ENCODE measurements around the gene PIP5KL1.
"Not testable (repeated sequence)": the region's sequence is repeated elsewhere in the genome, so short reads cannot be mapped to it uniquely, and the experiment has no call there.

The PIP5KL1 gene

DNA sequence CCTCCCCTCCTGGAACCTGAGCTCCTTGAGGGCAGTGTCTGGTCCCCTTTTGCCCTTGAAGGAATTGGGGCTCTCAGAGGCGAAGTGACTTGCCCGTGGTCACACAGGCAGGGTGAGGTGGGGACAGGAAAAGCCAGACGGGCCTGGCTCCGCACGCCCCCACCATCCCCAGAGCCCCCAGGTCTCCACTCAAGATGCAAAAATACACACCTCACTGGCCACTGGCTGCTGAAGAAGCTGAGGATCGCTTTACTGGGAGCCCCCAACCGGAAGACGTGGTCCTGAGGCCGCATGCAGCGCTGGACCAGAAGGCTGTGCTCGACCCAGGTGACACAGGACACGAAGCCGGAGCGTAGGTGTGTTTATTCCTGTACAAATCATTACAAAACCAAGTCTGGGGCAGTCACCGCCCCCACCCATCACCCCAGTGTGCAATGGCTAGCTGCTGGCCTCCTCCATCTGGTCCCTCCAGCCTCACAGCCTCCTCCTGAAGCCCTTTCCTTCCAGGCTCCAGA, 45.5 kb downstream of the PIP5KL1 start:
- no peak overlapping the region for H3K4me3 ChIP-seq (ENCODE audit: low read depth, low read length)
- no peak for DNase-seq (ENCODE audit: low read depth)
- TF ChIP-seq, protein P1, sequence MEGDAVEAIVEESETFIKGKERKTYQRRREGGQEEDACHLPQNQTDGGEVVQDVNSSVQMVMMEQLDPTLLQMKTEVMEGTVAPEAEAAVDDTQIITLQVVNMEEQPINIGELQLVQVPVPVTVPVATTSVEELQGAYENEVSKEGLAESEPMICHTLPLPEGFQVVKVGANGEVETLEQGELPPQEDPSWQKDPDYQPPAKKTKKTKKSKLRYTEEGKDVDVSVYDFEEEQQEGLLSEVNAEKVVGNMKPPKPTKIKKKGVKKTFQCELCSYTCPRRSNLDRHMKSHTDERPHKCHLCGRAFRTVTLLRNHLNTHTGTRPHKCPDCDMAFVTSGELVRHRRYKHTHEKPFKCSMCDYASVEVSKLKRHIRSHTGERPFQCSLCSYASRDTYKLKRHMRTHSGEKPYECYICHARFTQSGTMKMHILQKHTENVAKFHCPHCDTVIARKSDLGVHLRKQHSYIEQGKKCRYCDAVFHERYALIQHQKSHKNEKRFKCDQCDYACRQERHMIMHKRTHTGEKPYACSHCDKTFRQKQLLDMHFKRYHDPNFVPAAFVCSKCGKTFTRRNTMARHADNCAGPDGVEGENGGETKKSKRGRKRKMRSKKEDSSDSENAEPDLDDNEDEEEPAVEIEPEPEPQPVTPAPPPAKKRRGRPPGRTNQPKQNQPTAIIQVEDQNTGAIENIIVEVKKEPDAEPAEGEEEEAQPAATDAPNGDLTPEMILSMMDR (IDR thresholded peaks at IDR 0.05; ENCODE audit: insufficient read depth, low read depth, low read length, missing control alignments): no peak

DNA sequence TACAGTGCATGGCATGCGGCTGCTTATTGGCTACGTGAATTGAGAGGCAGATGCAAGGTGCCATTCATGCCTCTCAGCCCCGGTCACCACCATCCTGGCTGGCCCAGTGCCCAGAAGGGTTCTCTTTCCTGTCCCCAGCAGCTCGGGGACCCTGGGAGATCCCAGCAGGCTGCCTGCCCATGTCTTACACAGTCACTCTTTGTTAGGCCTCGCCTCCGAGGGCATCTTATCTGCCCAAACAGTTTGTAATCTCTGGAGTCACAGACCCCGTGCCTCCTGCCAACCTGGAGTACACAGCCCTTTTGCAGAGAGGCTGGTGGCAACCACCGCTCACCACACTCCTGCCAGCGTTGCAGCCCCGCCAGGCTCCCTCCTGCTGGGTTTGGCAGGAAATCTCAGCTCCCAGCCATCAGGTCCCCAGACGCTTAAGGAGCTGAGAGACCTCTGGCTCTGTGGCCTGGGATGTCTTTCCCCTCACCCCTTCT, 46.1 kb downstream of the PIP5KL1 start:
- no peak for DNase-seq (ENCODE audit: low read depth)
- TF ChIP-seq, protein P1 (IDR thresholded peaks at IDR 0.05; ENCODE audit: insufficient read depth, low read depth, low read length, missing control alignments): no peak
- H3K4me3 ChIP-seq (ENCODE audit: low read depth, low read length): no peak overlapping the region

DNA sequence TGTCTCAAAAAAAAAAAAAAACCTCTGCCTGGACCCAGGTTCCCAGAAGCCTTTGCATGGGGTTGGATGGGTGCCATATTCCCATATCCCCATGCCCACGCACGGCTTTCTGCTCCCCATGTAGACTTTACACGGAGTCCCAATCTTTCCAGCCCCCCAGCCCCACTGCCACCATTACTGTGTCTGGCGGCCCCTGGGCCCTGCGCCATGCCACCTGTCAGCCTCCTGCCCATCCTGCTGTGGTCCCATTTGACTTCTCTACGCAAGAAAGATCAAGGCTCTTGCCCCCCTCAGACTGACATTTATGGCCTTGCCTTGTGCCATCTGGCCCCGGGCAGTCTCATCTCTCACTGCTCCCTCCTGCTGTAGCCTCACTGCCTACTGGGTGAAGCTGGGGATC, 46.6 kb downstream of the PIP5KL1 start:
- DNase-seq (ENCODE audit: low read depth): no peak
- no peak overlapping the region for H3K4me3 ChIP-seq (ENCODE audit: low read depth, low read length)
- TF ChIP-seq, protein P1 (IDR thresholded peaks at IDR 0.05; ENCODE audit: insufficient read depth, low read depth, low read length, missing control alignments): no peak

DNA sequence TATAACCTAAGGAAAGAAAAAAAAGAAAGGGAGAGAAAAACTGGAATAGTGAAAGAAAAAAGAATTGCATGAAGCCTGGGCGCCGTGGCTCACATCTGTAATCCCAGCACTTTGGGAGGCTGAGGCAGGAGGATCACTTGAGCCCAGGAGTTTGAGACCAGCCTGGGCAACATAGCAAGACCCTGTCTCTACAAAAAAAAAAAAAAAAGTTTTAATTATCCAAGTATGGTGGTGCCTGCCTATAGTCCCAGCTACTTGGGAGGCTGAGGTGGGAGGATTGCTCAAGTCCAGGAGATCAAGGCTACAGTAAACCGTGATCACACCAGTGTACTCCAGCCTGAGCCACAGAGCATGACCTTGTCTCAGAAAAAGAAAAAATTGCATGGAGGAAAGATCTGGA, 48.9 kb downstream of the PIP5KL1 start:
- DNase-seq (ENCODE audit: low read depth); H3K4me3 ChIP-seq (ENCODE audit: low read depth, low read length): not testable (repeated sequence)

DNA sequence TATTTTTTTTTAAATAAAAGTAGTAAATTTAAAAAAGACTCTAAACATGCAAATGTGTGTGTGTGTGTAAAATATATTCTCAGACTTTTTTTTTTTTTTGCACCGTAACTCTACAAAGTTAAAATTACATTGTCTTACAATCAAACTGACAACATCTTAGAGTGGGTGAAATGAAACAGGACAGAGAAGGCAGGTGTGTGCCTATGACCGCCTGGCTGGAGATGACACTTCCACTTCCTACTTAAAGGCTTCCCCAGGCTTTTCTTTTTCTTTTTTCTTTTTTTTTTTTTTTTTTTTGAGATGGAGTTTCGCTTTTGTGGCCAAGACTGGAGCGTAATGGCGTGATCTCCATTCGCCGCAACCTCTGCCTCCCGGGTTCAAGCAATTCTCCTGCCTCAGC, 50.4 kb downstream of the PIP5KL1 start:
- DNase-seq (ENCODE audit: low read depth): no peak
- H3K4me3 ChIP-seq (ENCODE audit: low read depth, low read length): no peak overlapping the region
- TF ChIP-seq, protein P1 (IDR thresholded peaks at IDR 0.05; ENCODE audit: insufficient read depth, low read depth, low read length, missing control alignments): no peak

DNA sequence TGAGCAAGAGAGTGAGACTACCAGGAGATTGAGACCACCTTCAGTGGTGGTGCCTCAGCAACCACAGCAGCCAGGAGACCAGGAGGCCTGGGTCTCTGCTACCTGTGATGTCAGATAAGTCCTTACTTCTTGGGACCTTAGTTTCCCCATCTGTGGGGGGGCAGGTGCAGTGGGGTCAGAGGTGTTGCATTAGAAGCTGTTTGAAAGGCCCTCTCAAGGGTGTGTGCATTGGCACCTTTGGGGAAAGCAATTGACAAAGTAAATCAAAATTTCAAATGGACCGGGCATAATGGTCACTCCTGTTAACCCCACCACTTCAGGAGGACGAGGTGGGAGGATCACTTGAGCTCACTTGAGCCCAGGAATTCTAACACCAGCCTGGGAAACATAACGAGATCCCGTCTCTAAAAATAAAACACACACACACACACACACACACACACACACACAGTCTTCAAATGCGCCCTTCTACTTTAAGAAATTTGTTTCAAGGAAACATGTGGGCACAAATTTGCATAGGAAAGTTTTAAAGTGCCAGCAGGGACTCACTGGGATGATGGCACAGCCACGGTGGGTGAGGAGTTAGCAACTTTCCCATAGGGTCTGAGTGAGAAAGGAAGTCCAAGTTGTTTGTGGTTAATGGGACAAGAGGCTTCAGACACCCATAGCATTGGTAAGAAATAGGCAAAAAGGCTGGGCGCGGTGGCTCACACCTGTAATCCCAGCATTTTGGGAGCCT, 51.8 kb downstream of the PIP5KL1 start:
- TF ChIP-seq, protein P1 (IDR thresholded peaks at IDR 0.05; ENCODE audit: insufficient read depth, low read depth, low read length, missing control alignments): no peak
- DNase-seq (ENCODE audit: low read depth): no peak
- no peak overlapping the region for H3K4me3 ChIP-seq (ENCODE audit: low read depth, low read length)

DNA sequence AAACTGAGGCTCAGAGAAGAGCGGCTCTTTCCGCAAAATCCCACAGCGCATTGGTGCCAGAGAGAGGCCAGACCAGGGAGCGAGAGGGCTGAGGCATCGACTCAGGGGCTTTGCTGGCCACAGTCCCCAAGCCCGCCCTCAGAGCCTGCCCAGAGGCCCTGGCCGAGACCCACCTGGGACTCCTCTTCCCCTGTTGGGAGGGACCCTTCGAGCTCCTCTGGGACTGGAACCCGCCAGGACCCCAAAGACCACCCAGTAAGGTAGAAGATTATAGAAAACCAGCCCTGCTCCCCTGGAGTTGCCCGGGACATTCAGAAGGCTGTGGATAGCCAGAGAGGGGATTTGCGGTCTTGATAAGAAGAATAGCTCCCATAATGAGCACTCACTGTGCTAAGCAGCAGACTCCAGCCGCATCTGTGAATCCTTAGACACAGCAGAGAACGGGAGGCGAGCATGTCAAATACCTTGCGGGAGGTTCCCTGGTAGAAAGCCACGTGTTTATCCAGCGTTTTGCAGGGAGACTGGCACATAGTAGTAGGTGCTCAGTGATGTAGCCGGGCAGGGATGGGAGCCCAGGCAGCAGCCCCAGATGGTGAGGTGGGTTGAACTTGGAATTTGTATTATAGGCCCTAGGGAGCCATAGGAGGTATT, 52.5 kb downstream of the PIP5KL1 start:
- TF ChIP-seq, protein P1 (IDR thresholded peaks at IDR 0.05; ENCODE audit: insufficient read depth, low read depth, low read length, missing control alignments): no peak
- H3K4me3 ChIP-seq (ENCODE audit: low read depth, low read length): peak overlapping the region; percentile 8; the same call in 1 of the 2 replicates
- DNase-seq (ENCODE audit: low read depth): no peak
